SK-N-SH treated with all-trans-retinoic acid at 6 μM for 48 hours (cell line): ENCODE measurements around the gene FBXL13.

Experiments
- ATAC-seq: fragments of 200-7000 bp; cut with Tn5 transposase; 3 replicates; pipeline ENCODE4 v1.9.1; 2020; ENCODE audit warnings: mild to moderate bottlenecking, moderate library complexity
- ARNTL ChIP-seq: fragments of 450-650 bp; formaldehyde crosslinking; IDR thresholded peaks from 2 replicates; pipeline ENCODE4 v1.5.0; 2020; ENCODE audit warnings: low read depth, mild to moderate bottlenecking, moderate library complexity, borderline replicate concordance
- BACH2 ChIP-seq: fragments of 250-450 bp; sonication (Bioruptor Pico); IDR thresholded peaks from 2 replicates; pipeline ENCODE4 v1.9.0; 2021; ENCODE audit warnings: mild to moderate bottlenecking, borderline replicate concordance
- CSDC2 ChIP-seq: fragments of 250-450 bp; sonication (Bioruptor Pico); IDR thresholded peaks from 2 replicates; pipeline ENCODE4 v1.5.0; 2020; ENCODE audit warnings: mild to moderate bottlenecking, moderate library complexity
- CSRNP3 ChIP-seq: fragments of 250-450 bp; sonication (Bioruptor Pico); IDR thresholded peaks from 2 replicates; pipeline ENCODE4 v1.5.1; 2021; ENCODE audit warnings: mild to moderate bottlenecking, moderate library complexity
- ESRRG ChIP-seq: fragments of 250-450 bp; sonication (Bioruptor Pico); IDR thresholded peaks from 2 replicates; pipeline ENCODE4 v1.6.1; 2021; ENCODE audit warnings: mild to moderate bottlenecking
- GLIS3 ChIP-seq: fragments of 250-450 bp; sonication (Bioruptor Pico); IDR thresholded peaks from 2 replicates; pipeline ENCODE4 v1.5.0; 2020; ENCODE audit warnings: mild to moderate bottlenecking, moderate library complexity
- ISL1 ChIP-seq: fragments of 250-450 bp; sonication (Bioruptor Pico); IDR thresholded peaks from 2 replicates; pipeline ENCODE4 v2.1.2; 2022; ENCODE audit warnings: mild to moderate bottlenecking, moderate library complexity
- OSR1 ChIP-seq: fragments of 250-450 bp; sonication (Bioruptor Pico); IDR thresholded peaks from 2 replicates; pipeline ENCODE4 v1.8.0; 2022; ENCODE audit warnings: moderate library complexity, mild to moderate bottlenecking, inconsistent platforms
- POU6F1 ChIP-seq: fragments of 250-450 bp; sonication (Bioruptor Pico); IDR thresholded peaks from 2 replicates; pipeline ENCODE4 v1.8.0; 2021; ENCODE audit warnings: low read depth, mild to moderate bottlenecking, moderate library complexity, borderline replicate concordance
- PPARA ChIP-seq: fragments of 250-450 bp; sonication (Bioruptor Pico); IDR thresholded peaks from 2 replicates; pipeline ENCODE4 v1.5.0; 2020; ENCODE audit warnings: mild to moderate bottlenecking, borderline replicate concordance
- RARB ChIP-seq: fragments of 250-450 bp; sonication (Bioruptor Pico); IDR thresholded peaks from 2 replicates; pipeline ENCODE4 v1.8.0; 2021; ENCODE audit warnings: mild to moderate bottlenecking, moderate library complexity
- SNAI2 ChIP-seq: fragments of 250-450 bp; sonication (Bioruptor Pico); IDR thresholded peaks from 2 replicates; pipeline ENCODE4 v1.5.0; 2020; ENCODE audit warnings: mild to moderate bottlenecking, moderate library complexity
- TCF4 ChIP-seq: fragments of 250-450 bp; sonication (Bioruptor Pico); IDR thresholded peaks from 2 replicates; pipeline ENCODE4 v1.8.0; 2021; ENCODE audit warnings: mild to moderate bottlenecking, moderate library complexity, borderline replicate concordance
- TOX ChIP-seq: fragments of 250-450 bp; sonication (Bioruptor Pico); IDR thresholded peaks from 2 replicates; pipeline ENCODE4 v1.8.0; 2021; ENCODE audit warnings: mild to moderate bottlenecking, moderate library complexity, borderline replicate concordance
- TSHZ2 ChIP-seq: fragments of 250-450 bp; sonication (Bioruptor Pico); IDR thresholded peaks from 2 replicates; pipeline ENCODE4 v1.5.0; 2020; ENCODE audit warnings: mild to moderate bottlenecking, moderate library complexity
- ZC3H10 ChIP-seq: fragments of 250-450 bp; sonication (Bioruptor Pico); IDR thresholded peaks from 2 replicates; pipeline ENCODE4 v1.5.1; 2021; ENCODE audit warnings: mild to moderate bottlenecking, moderate library complexity
- ZFP3 ChIP-seq: fragments of 250-450 bp; sonication (Bioruptor Pico); IDR thresholded peaks from 2 replicates; pipeline ENCODE4 v1.5.0; 2020; ENCODE audit warnings: mild to moderate bottlenecking, moderate library complexity
- ZFP30 ChIP-seq: fragments of 450-650 bp; formaldehyde crosslinking; IDR thresholded peaks from 2 replicates; pipeline ENCODE4 v1.5.0; 2022; ENCODE audit warnings: mild to moderate bottlenecking, moderate library complexity
- ZNF565 ChIP-seq: fragments of 450-650 bp; formaldehyde crosslinking; conservative IDR thresholded peaks from 2 replicates; pipeline ENCODE4 v1.5.0; 2020; ENCODE audit warnings: low read depth, mild to moderate bottlenecking, moderate library complexity
- ZNF70 ChIP-seq: fragments of 450-650 bp; formaldehyde crosslinking; IDR thresholded peaks from 2 replicates; pipeline ENCODE4 v1.5.0; 2020; ENCODE audit warnings: mild to moderate bottlenecking, moderate library complexity
- ZNF8 ChIP-seq: fragments of 450-650 bp; formaldehyde crosslinking; IDR thresholded peaks from 2 replicates; pipeline ENCODE4 v1.5.0; 2020; ENCODE audit warnings: mild to moderate bottlenecking, moderate library complexity
- TF ChIP-seq, protein P1 (sequence below): fragments of 250-450 bp; sonication (Bioruptor Pico); IDR thresholded peaks from 2 replicates; pipeline ENCODE4 v1.8.0; 2020; ENCODE audit warnings: mild to moderate bottlenecking, moderate library complexity, borderline replicate concordance
- TF ChIP-seq, protein P2 (sequence below): fragments of 250-450 bp; sonication (Bioruptor Pico); IDR thresholded peaks from 2 replicates; pipeline ENCODE4 v1.5.1; 2020; ENCODE audit warnings: low read depth, mild to moderate bottlenecking, moderate library complexity

The FBXL13 gene

GRCh38 chr7:102938679-102939078 lies 135.9 kb downstream of the FBXL13 start:
- no peak for ATAC-seq
- TF ChIP-seq ZFP30 (CRISPR knock-in tag) (no peak), PPARA (CRISPR knock-in tag) (no peak)

DNA sequence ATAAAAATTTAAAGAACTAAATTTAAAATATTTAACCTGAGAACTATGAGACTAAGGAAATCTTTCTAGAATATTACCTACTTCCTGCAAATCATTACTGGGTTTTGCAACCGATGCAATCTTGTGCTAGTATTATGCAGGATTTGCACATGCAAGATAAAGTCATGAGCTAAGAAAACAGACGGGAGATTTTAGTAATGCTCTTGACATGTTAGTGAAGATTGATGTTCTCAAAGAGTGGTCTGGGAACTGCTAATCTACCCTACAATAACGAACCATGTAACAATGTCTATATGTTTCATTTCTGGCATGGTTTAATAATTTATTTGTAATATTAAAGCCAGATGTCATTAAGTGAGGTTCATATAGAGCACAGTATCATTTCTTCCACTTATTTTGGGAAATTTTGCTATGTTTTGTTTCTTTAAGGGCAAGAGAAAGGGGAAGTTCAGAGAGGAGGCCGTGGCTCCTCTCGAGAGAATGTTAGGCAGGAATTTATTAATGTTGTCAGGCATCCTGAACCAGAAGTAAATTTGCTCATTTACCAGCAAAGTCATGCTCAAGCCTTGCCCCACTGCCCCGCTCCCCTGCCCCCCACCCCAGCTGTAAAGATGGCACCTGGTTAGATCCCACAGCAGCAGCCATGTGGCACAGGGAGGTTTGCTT lies 139.0 kb downstream of the FBXL13 start:
- peak; percentile 47 for ATAC-seq
- TF ChIP-seq ARNTL (CRISPR knock-in tag) (no peak), CSDC2 (CRISPR knock-in tag) (no peak), ZC3H10 (CRISPR knock-in tag) (no peak), ZNF8 (CRISPR knock-in tag) (peak; percentile 66), ZNF565 (CRISPR knock-in tag) (peak; percentile 76; the same call in 1 of the 2 replicates), TCF4 (CRISPR knock-in tag) (peak; percentile 97), RARB (CRISPR knock-in tag) (no peak), POU6F1 (CRISPR knock-in tag) (no peak), BACH2 (CRISPR knock-in tag) (peak; percentile 70; the same call in 1 of the 2 replicates), ISL1 (peak; percentile 89), OSR1 (no peak), ZNF70 (CRISPR knock-in tag) (peak; percentile 59), PPARA (CRISPR knock-in tag) (peak; percentile 89; the same call in 1 of the 2 replicates), ZFP30 (CRISPR knock-in tag) (0 out of 2 replicates have a peak, but pooled peaks have one; percentile 17), TSHZ2 (CRISPR knock-in tag) (peak; percentile 94), GLIS3 (CRISPR knock-in tag) (peak; percentile 90; the same call in 1 of the 2 replicates), TOX (CRISPR knock-in tag) (no peak), ESRRG (CRISPR knock-in tag) (peak; percentile 58; the same call in 1 of the 2 replicates), ZFP3 (peak; percentile 70), CSRNP3 (CRISPR knock-in tag) (peak; percentile 58; the same call in 1 of the 2 replicates), SNAI2 (CRISPR knock-in tag) (peak; percentile 75; the same call in 1 of the 2 replicates)
- TF ChIP-seq, protein P1, sequence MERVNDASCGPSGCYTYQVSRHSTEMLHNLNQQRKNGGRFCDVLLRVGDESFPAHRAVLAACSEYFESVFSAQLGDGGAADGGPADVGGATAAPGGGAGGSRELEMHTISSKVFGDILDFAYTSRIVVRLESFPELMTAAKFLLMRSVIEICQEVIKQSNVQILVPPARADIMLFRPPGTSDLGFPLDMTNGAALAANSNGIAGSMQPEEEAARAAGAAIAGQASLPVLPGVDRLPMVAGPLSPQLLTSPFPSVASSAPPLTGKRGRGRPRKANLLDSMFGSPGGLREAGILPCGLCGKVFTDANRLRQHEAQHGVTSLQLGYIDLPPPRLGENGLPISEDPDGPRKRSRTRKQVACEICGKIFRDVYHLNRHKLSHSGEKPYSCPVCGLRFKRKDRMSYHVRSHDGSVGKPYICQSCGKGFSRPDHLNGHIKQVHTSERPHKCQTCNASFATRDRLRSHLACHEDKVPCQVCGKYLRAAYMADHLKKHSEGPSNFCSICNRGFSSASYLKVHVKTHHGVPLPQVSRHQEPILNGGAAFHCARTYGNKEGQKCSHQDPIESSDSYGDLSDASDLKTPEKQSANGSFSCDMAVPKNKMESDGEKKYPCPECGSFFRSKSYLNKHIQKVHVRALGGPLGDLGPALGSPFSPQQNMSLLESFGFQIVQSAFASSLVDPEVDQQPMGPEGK (CRISPR knock-in tag): no peak
- TF ChIP-seq, protein P2, sequence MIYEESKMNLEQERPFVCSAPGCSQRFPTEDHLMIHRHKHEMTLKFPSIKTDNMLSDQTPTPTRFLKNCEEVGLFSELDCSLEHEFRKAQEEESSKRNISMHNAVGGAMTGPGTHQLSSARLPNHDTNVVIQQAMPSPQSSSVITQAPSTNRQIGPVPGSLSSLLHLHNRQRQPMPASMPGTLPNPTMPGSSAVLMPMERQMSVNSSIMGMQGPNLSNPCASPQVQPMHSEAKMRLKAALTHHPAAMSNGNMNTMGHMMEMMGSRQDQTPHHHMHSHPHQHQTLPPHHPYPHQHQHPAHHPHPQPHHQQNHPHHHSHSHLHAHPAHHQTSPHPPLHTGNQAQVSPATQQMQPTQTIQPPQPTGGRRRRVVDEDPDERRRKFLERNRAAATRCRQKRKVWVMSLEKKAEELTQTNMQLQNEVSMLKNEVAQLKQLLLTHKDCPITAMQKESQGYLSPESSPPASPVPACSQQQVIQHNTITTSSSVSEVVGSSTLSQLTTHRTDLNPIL (CRISPR knock-in tag): peak; percentile 92
